CD4-positive, alpha-beta T cell treated with Interleukin-4 for 1 hour (primary cell): ENCODE results near the gene TNNI3K.

ENCODE experiments used
- DNase-seq, 2 donors: peaks; one replicate each; pipeline ENCODE4 v3.0.0-alpha.2; 2020 to 2022

Gene TNNI3K

GRCh38 chr1:74452035-74452434 lies 216.8 kb downstream of the TNNI3K start:
- DNase-seq = no peak

GRCh38 chr1:74453277-74453676 lies 218.1 kb downstream of the TNNI3K start:
- no peak for DNase-seq

GRCh38 chr1:74455390-74455789 lies 220.2 kb downstream of the TNNI3K start:
- DNase-seq = no peak

GRCh38 chr1:74457253-74457652 lies 222.1 kb downstream of the TNNI3K start:
- no peak for DNase-seq

DNA sequence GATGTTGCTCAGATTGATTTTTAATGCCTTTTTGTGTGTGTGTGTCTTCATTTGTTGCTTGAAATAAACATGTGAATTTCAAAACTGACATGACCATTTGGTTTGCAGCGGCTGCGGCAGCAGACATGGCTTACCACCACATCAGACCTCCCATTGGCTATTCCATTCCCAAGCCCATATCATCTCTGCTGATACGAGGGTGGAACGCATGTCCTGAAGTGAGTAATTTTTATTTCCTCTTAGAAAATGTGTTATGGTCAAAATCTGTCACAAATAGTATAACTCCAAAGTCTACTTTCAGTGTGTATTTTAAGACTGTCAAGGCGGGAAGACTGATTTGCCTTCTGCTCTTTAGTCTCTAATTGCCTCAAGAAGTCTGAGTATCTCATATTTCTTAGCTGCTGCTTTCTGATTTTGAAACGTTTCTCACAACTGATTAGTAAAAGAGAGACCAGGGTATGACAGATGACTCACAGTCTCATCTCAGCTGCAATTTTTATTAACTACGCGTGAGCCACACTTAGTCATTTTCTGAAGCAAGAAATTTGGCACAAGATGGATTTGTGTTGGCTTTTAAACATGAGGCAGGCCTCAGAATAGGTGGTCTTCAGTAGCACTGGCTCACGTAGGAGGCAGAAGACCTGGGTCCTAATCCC lies 228.3 kb downstream of the TNNI3K start:
- DNase-seq = no peak

GRCh38 chr1:74464037-74464436 lies 228.8 kb downstream of the TNNI3K start:
- no peak for DNase-seq

DNA sequence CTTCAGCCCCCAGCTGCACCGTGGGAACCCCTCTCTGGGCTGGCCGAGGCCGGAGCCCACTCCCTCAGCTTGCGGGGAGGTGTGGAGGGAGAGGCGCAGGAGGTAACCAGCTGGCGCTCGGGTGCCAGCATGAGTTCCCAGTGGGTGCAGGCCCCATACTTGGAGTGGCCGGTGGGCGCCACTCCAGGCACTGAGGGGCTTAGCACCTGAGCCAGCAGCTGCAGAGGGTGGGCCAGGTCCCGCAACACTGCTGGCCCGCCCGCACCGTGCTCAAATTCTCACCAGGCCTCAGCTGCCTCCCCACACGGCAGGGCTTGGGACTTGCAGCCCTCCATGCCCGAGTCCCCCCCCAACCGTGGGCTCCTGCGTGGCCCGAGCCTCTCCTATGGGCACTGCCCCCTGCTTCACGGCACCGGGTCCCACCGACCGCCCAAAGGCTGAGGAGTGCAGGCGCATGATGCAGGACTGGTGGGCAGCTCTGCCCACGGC lies 230.1 kb downstream of the TNNI3K start:
- DNase-seq = no peak

- no peak for DNase-seq
These were observed 232.7 kb downstream of the TNNI3K start for GRCh38 chr1:74467786-74468377.

- DNase-seq = no peak
These were observed 233.9 kb downstream of the TNNI3K start for GRCh38 chr1:74468982-74469603.

GRCh38 chr1:74470251-74470650 lies 235.1 kb downstream of the TNNI3K start:
- DNase-seq = no peak

- DNase-seq = no peak
These were observed 235.7 kb downstream of the TNNI3K start for GRCh38 chr1:74470936-74471335.

DNA sequence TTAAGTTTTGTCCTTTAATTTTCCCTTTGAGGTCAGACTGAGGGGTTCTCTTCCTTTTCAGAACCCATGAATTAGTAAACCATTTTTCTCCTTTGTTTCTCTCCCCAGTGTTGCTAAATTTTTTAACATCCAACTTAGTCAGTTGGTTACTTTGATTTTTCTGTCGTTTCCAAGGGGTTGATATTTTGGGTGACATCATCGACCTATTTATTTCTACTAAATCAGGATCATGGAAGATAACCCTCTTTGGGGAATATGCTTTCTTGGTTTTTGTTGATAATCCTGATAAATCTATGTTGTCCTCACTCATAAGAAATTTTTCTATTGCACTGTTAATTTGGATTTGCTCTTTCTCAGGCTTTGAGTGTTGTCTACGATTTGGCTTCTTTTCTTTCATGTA lies 236.3 kb downstream of the TNNI3K start:
- no peak for DNase-seq

GRCh38 chr1:74474585-74474984 lies 239.4 kb downstream of the TNNI3K start:
- DNase-seq = no peak

DNA sequence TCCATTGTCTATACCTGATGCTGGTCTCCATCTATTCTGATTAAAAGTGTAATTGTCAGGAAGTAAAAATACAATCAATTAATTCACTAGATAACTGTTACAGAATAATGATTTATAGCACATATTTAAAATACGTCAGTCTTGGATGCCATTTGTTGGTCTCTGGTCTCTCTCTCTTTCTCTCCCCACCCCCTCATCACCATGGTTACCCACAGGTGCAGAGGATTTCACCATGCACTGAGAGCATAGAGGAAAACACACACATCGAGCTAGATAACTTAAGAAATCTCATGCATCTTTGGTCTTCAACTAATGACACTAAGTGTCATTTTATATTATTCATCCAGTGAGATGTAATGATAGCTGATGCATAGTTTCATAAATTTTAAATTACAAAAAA lies 243.8 kb downstream of the TNNI3K start:
- DNase-seq = no peak

DNA sequence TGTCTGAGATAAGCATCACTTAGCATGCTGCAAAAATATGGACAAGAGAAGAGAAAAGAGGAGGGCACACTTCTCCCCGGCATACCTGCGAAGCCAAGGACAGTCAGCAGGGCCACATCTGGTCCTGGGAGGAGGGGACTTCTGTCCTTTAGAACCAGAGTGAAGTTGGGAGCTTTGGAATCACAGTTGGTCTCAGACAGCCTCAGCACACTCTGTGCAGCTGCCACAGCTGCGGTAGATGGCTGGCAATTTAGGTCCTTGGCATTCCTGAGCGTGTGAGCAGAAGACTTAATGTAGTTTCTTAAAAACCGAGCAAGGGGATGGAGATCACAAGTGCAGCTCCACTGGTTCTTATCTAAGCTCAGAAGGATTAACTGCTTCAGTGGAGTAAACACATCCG lies 244.9 kb downstream of the TNNI3K start:
- no peak for DNase-seq

GRCh38 chr1:74481607-74482006 lies 246.4 kb downstream of the TNNI3K start:
- no peak for DNase-seq

GRCh38 chr1:74485622-74486021 lies 250.4 kb downstream of the TNNI3K start:
- no peak for DNase-seq

DNA sequence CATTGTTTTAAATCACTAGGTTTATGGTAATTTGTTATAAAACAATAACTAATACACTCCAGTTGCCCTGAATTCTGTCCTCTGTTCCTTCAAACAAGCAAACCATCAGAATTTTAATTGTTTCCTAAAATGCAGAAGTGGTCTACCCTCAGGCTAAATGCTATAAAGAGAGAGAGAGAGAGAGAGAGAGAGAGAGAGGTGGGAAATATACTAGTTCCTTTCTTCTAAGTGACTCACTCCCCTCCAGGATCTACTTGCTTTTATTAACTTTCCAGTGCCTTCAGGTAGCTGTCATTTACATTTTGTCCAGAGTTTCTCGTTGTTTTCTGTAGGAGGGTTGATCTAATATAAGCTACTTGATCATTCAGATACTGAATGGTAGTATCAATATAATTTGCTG lies 250.8 kb downstream of the TNNI3K start:
- DNase-seq = no peak

DNA sequence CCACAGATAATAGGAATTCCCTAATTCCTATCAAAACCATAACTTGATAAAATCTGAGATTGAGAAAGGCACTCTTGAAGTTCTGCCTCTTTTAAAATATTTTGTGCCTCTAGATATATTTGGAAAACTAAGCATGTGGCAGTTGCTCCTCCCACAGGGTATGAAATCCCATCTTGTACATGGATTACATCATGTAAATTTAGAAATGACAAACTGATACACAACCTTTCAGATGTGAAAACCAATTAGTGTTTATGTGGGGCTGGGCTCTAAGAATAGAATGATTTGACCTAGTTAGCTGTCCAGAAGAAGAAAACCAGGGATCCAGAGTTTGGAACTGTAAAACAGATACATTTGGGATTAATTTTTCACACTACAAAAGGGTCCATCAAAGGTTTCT lies 261.5 kb downstream of the TNNI3K start:
- no peak for DNase-seq

GRCh38 chr1:74498901-74499300 lies 263.7 kb downstream of the TNNI3K start:
- DNase-seq = no peak

- DNase-seq = no peak
These were observed 267.2 kb downstream of the TNNI3K start for GRCh38 chr1:74502432-74502831.

DNA sequence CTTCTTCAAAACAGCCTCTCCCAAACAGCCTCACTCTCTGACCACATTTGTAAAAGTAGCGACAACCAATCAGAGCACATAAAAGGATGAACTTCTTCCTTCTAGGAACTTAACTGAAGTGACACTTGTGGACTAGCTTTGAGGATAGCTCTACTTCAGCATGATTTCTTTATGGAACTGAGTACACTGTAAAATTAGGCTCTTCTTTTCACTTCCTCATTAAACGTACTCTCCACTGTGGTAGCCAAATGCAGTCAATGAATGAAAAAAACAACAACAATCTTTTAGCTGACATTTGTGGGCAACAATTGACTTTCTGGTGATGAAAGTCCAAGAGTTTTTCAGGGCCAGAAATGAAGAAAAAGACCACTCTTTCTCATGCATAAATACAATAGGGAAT lies 267.7 kb downstream of the TNNI3K start:
- DNase-seq = no peak

DNA sequence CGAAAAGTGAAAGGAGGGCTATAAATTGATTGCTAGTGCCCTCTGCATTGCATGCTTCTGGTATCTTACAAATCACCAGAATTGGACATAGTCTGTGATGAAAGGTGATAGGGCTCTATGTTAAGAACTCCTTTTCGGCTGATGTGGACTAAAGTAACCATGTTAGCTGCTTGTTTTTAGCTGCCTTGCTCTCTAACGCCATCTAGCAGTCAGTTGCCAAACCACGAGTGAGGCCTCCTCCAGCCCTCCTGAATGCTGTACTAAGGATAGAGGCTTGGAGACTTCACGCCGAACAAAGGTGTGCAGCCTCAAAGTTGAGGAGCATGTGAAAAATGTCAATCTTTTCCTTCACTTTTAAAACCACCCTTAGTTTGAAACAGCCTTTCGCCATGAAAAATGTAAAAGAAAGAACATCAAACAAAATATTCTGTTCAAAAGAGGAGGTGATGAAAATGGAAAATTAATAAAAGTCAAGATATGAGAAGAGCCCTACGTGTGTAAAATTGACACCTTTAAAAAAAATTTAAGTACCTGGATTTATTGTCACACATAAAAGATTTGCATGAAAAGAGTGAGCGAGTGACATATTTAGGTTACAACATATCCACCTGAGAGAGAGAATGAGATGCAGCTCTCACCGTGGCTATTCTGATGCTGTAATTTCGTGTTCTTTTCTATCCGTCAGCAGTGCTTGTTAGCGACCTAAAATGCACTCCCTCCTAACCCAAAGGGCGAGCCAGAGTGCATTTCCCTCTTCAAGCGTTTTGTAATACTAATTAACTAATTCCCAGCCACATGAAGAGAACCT lies 269.1 kb downstream of the TNNI3K start:
- peak in 1 of 2 donors; percentile 36 for DNase-seq
